HEK293 (cell line): ENCODE results near the gene DSE.

Source experiments
- CTCF ChIA-PET: fragments of 350-600 bp; formaldehyde crosslinking; extraction: SDS; loops from one replicate; lab custom pipeline; 2021; ENCODE audit warnings: antibody characterized with exemption; lab: Yijun Ruan, JAX
- POLR2A ChIA-PET: fragments of 300-600 bp; formaldehyde crosslinking; extraction: SDS; loops from one replicate; lab custom pipeline; 2020; ENCODE audit warnings: antibody characterized with exemption, inconsistent platforms; lab: Yijun Ruan, JAX
- H3K27ac ChIP-seq: fragments of 200-500 bp; sonication (Bioruptor generic); 2 replicates; pipeline ENCODE4 v1.5.1; 2014; ENCODE audit warnings: low read depth, low read length, control low read depth, inconsistent platforms; ENCODE audit errors: extremely low read depth
- H3K36me3 ChIP-seq, 2 experiments: fragments of 200-500 bp in 1 of 2; sonication (Bioruptor generic) in 1 of 2; 1 replicate in 1 of 2; 2 replicates in 1 of 2; pipeline ENCODE4 v1.5.1; 2014 to 2017; ENCODE audit warnings: inconsistent platforms in 2 of 2, low read length in 2 of 2; ENCODE audit not compliant: control insufficient read depth in 2 of 2, insufficient read depth in 1 of 2
- H3K4me1 ChIP-seq: fragments of 200-500 bp; sonication (Bioruptor generic); 2 replicates; pipeline ENCODE4 v1.5.1; 2014; ENCODE audit warnings: mild to moderate bottlenecking, low read length, inconsistent platforms; ENCODE audit not compliant: control insufficient read depth, insufficient read depth
- H3K4me3 ChIP-seq: 2 replicates; pipeline ENCODE4 v1.5.1; 2011; ENCODE audit warnings: low read depth, mild to moderate bottlenecking, control low read depth, low read length, moderate library complexity
- H3K9me3 ChIP-seq: fragments of 200-500 bp; sonication (Bioruptor generic); 2 replicates; pipeline ENCODE4 v1.5.1; 2014; ENCODE audit warnings: low read depth, low read length, inconsistent platforms; ENCODE audit not compliant: control insufficient read depth, insufficient read depth
- ATF2 ChIP-seq: fragments of 450-650 bp; formaldehyde crosslinking; IDR thresholded peaks from 2 replicates; pipeline ENCODE4 v1.5.1; 2016; ENCODE audit warnings: missing biosample characterization, missing genetic modification characterization, low read depth
- HOXC10 ChIP-seq: sonication (generic); formaldehyde crosslinking; IDR thresholded peaks from 2 replicates; pipeline ENCODE4 v1.8.1; 2023; ENCODE audit warnings: mild to moderate bottlenecking, missing genetic modification reagents
- HOXD13 ChIP-seq: sonication (generic); formaldehyde crosslinking; IDR thresholded peaks from 2 replicates; pipeline ENCODE4 v1.8.0; 2022; ENCODE audit warnings: missing genetic modification reagents, borderline replicate concordance
- MEIS1 ChIP-seq: sonication (generic); formaldehyde crosslinking; IDR thresholded peaks from 2 replicates; pipeline ENCODE4 v1.8.1; 2022; ENCODE audit warnings: missing genetic modification reagents, mild to moderate bottlenecking, borderline replicate concordance
- MYNN ChIP-seq: fragments of 450-650 bp; formaldehyde crosslinking; IDR thresholded peaks from 2 replicates; pipeline ENCODE4 v1.5.1; 2016; ENCODE audit warnings: missing biosample characterization, missing genetic modification characterization, borderline replicate concordance
- OSR2 ChIP-seq: fragments of 450-650 bp; formaldehyde crosslinking; IDR thresholded peaks from 2 replicates; pipeline ENCODE4 v1.5.1; 2016; ENCODE audit warnings: missing biosample characterization, missing genetic modification characterization
- PATZ1 ChIP-seq: fragments of 450-650 bp; formaldehyde crosslinking; IDR thresholded peaks from 2 replicates; pipeline ENCODE4 v1.5.1; 2016; ENCODE audit warnings: missing biosample characterization, missing genetic modification characterization
- REPIN1 ChIP-seq: fragments of 450-650 bp; formaldehyde crosslinking; IDR thresholded peaks from 2 replicates; pipeline ENCODE4 v1.5.1; 2017; ENCODE audit warnings: missing biosample characterization, missing genetic modification characterization, low read depth
- SETDB1 ChIP-seq: IDR thresholded peaks from one replicate; pipeline ENCODE4 v1.6.1; 2017; ENCODE audit warnings: mild to moderate bottlenecking, low read length, moderate library complexity, mixed read lengths; ENCODE audit not compliant: insufficient read length
- ZBTB8A ChIP-seq: fragments of 450-650 bp; formaldehyde crosslinking; IDR thresholded peaks from 2 replicates; pipeline ENCODE4 v1.5.1; 2016; ENCODE audit warnings: missing biosample characterization, missing genetic modification characterization
- ZNF16 ChIP-seq: fragments of 450-650 bp; formaldehyde crosslinking; IDR thresholded peaks from 2 replicates; pipeline ENCODE4 v1.5.1; 2016; ENCODE audit warnings: low read depth, missing biosample characterization, missing genetic modification characterization
- ZNF184 ChIP-seq: fragments of 450-650 bp; IDR thresholded peaks from 2 replicates; pipeline ENCODE4 v1.5.1; 2018; ENCODE audit warnings: missing biosample characterization, mild to moderate bottlenecking, missing genetic modification characterization
- ZNF274 ChIP-seq, 2 experiments: fragments of 200-500 bp in 1 of 2; fragments of 450-650 bp in 1 of 2; sonication (Bioruptor generic) in 1 of 2; formaldehyde crosslinking in 1 of 2; IDR thresholded peaks; 2 replicates each; pipeline versions ENCODE4 v1.5.1 to v1.6.1; 2014 to 2016; ENCODE audit warnings: borderline replicate concordance in 1 of 2, inconsistent platforms in 1 of 2, low read length in 1 of 2, missing biosample characterization in 1 of 2, missing genetic modification characterization in 1 of 2
- ZNF426 ChIP-seq: fragments of 450-650 bp; formaldehyde crosslinking; IDR thresholded peaks from 2 replicates; pipeline ENCODE4 v1.5.1; 2017; ENCODE audit warnings: missing biosample characterization, missing genetic modification characterization, mild to moderate bottlenecking, inconsistent platforms, moderate library complexity
- ZNF548 ChIP-seq: fragments of 450-650 bp; formaldehyde crosslinking; IDR thresholded peaks from 2 replicates; pipeline ENCODE4 v1.5.1; 2016; ENCODE audit warnings: missing biosample characterization, missing genetic modification characterization
- ZNF555 ChIP-seq: fragments of 450-650 bp; formaldehyde crosslinking; conservative IDR thresholded peaks from 2 replicates; pipeline ENCODE4 v1.5.1; 2017; ENCODE audit warnings: missing biosample characterization, mild to moderate bottlenecking, missing genetic modification characterization, inconsistent platforms
- ZNF580 ChIP-seq: fragments of 450-650 bp; formaldehyde crosslinking; IDR thresholded peaks from 2 replicates; pipeline ENCODE4 v1.5.1; 2016; ENCODE audit warnings: missing biosample characterization, missing genetic modification characterization
- ZNF654 ChIP-seq: fragments of 450-650 bp; formaldehyde crosslinking; IDR thresholded peaks from 2 replicates; pipeline ENCODE4 v1.5.1; 2016; ENCODE audit warnings: low read depth, missing biosample characterization, missing genetic modification characterization
- ZNF76 ChIP-seq: fragments of 450-650 bp; formaldehyde crosslinking; IDR thresholded peaks from 2 replicates; pipeline ENCODE4; 2016; ENCODE audit warnings: low read depth, missing biosample characterization, missing genetic modification characterization, borderline replicate concordance
- ZNF777 ChIP-seq: fragments of 450-650 bp; formaldehyde crosslinking; IDR thresholded peaks from 2 replicates; pipeline ENCODE4 v1.5.1; 2017; ENCODE audit warnings: missing biosample characterization, missing genetic modification characterization, borderline replicate concordance
- ZNF792 ChIP-seq: fragments of 450-650 bp; formaldehyde crosslinking; IDR thresholded peaks from 2 replicates; pipeline ENCODE4 v1.5.1; 2016; ENCODE audit warnings: missing biosample characterization, missing genetic modification characterization
- ZXDB ChIP-seq: fragments of 450-650 bp; formaldehyde crosslinking; IDR thresholded peaks from 2 replicates; pipeline ENCODE4 v1.5.1; 2016; ENCODE audit warnings: missing biosample characterization, missing genetic modification characterization
- TF ChIP-seq, protein P1 (sequence below): fragments of 450-650 bp; formaldehyde crosslinking; IDR thresholded peaks from 2 replicates; pipeline ENCODE4 v1.5.1; 2017; ENCODE audit warnings: missing biosample characterization, missing genetic modification characterization
- TF ChIP-seq, protein P2 (sequence below): fragments of 450-650 bp; formaldehyde crosslinking; IDR thresholded peaks from 2 replicates; pipeline ENCODE4; 2016; ENCODE audit warnings: missing biosample characterization, missing genetic modification characterization

The DSE gene

GRCh38 chr6:116327803-116328527, 42.8 kb upstream of the DSE start (continued):
- TF ChIP-seq ATF2 (tag by site-specific recombination) (no peak), ZNF16 (tag by site-specific recombination) (no peak)
- TF ChIP-seq, protein P1, sequence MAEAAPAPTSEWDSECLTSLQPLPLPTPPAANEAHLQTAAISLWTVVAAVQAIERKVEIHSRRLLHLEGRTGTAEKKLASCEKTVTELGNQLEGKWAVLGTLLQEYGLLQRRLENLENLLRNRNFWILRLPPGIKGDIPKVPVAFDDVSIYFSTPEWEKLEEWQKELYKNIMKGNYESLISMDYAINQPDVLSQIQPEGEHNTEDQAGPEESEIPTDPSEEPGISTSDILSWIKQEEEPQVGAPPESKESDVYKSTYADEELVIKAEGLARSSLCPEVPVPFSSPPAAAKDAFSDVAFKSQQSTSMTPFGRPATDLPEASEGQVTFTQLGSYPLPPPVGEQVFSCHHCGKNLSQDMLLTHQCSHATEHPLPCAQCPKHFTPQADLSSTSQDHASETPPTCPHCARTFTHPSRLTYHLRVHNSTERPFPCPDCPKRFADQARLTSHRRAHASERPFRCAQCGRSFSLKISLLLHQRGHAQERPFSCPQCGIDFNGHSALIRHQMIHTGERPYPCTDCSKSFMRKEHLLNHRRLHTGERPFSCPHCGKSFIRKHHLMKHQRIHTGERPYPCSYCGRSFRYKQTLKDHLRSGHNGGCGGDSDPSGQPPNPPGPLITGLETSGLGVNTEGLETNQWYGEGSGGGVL (tag by site-specific recombination): no peak

- Histone ChIP-seq H3K4me1 (no peaks in the 10 kb centered on the region), H3K4me3 (no peak overlapping the region), H3K9me3 (no peaks in the 10 kb centered on the region), H3K27ac (no peak overlapping the region), H3K36me3 (no peaks in the 10 kb centered on the region)
- no peak for TF ChIP-seq ZNF16 (tag by site-specific recombination)
- TF ChIP-seq, protein P2, sequence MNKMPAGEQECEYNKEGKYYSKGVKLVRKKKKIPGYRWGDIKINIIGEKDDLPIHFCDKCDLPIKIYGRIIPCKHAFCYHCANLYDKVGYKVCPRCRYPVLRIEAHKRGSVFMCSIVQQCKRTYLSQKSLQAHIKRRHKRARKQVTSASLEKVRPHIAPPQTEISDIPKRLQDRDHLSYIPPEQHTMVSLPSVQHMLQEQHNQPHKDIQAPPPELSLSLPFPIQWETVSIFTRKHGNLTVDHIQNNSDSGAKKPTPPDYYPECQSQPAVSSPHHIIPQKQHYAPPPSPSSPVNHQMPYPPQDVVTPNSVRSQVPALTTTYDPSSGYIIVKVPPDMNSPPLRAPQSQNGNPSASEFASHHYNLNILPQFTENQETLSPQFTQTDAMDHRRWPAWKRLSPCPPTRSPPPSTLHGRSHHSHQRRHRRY (tag by site-specific recombination): no peak
- no peak for TF ChIP-seq HOXC10 (CRISPR knock-in tag)
- no peak for TF ChIP-seq ZNF654
- ChIA-PET CTCF (interaction anchor here (0.6 kb wide), 1 partner anchor 469 kb away, joined by 3 read pairs; no protein-coding TSS in a partner anchor), POLR2A (no interaction called here)
These were observed 42.2 kb upstream of the DSE start for GRCh38 chr6:116328528-116328903.

DNA sequence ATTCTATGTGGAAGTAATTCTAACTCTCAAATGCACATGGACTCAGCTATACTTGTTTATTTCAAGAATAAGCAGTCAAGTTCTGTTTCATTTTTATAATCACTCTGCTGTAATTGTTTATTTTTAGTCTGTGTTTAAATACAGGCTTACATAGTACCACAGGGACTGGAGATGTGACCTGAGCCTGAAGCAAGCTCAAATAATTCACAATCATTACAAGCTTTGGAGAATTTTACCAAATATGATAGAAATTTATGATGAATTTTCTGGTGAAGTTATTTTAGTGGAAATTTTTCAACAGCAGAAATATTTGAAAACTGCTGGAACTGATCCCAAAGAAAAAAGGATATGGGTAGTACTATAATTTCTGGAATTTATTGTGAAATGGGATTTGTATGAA, 41.6 kb upstream of the DSE start:
- CTCF ChIA-PET: interaction anchor here (0.6 kb wide), 1 partner anchor 469 kb away, joined by 3 read pairs; no protein-coding TSS in a partner anchor
- Histone ChIP-seq H3K9me3 (no peaks in the 10 kb centered on the region), H3K4me3 (no peak overlapping the region), H3K4me1 (no peaks in the 10 kb centered on the region), H3K36me3 (no peaks in the 10 kb centered on the region), H3K27ac (no peak overlapping the region)
- POLR2A ChIA-PET: no interaction called here
- TF ChIP-seq ZNF548 (no peak), PATZ1 (tag by site-specific recombination) (no peak), ZNF426 (tag by site-specific recombination) (no peak), HOXD13 (CRISPR knock-in tag) (no peak), SETDB1 (no peak), ZNF580 (tag by site-specific recombination) (no peak), MEIS1 (CRISPR knock-in tag) (no peak), ZNF76 (tag by site-specific recombination) (no peak), ATF2 (tag by site-specific recombination) (no peak), OSR2 (no peak), ZNF274 (IDR thresholded peaks at IDR 0.05; ENCODE audit: low read length) (no peak), ZNF274 (tag by site-specific recombination; IDR thresholded peaks at IDR 0.05; ENCODE audit: borderline replicate concordance) (no peak), ZNF792 (tag by site-specific recombination) (no peak), ZNF555 (tag by site-specific recombination) (no peak), REPIN1 (no peak), ZNF184 (no peak), MYNN (tag by site-specific recombination) (no peak), ZNF777 (tag by site-specific recombination) (no peak), ZXDB (no peak), ZBTB8A (tag by site-specific recombination) (no peak)
